Adipose tissue (tissue), 3 donors: ENCODE data around the gene ZNF583. TPM values are rescaled to one million over a fixed set of nuclear protein-coding genes. Genes with fewer than 3 reads are reported as not detected.

Experiments used
- H3K27ac ChIP-seq: one replicate; pipeline ENCODE4 v1.5.1; 2013; ENCODE audit warnings: low read depth, low read length
- WGBS, 3 donors: extraction: QIAGEN DNeasy Blood & Tissue Kit; methylation state at CpG; one replicate each; pipeline ENCODE4 v1.1.7; 2013; 5-methylcytosine and 5-hydroxymethylcytosine counted together
- polyA plus RNA-seq, 3 donors: library from polyadenylated mRNA; stranded (reverse); fragments of 200-250 nt; gene quantifications; one replicate each; pipeline ENCODE4 v1.2.3, GENCODE V29; 2013
- donor health status: healthy with polysubstance abuse.
- donor health status: Bipolar disorder and iron deficiency.
- donor health status: healthy.

The ZNF583 gene
- polyA plus RNA-seq = 1 to 10 TPM; 1.5 to 2.1 (median 1.9) TPM

DNA sequence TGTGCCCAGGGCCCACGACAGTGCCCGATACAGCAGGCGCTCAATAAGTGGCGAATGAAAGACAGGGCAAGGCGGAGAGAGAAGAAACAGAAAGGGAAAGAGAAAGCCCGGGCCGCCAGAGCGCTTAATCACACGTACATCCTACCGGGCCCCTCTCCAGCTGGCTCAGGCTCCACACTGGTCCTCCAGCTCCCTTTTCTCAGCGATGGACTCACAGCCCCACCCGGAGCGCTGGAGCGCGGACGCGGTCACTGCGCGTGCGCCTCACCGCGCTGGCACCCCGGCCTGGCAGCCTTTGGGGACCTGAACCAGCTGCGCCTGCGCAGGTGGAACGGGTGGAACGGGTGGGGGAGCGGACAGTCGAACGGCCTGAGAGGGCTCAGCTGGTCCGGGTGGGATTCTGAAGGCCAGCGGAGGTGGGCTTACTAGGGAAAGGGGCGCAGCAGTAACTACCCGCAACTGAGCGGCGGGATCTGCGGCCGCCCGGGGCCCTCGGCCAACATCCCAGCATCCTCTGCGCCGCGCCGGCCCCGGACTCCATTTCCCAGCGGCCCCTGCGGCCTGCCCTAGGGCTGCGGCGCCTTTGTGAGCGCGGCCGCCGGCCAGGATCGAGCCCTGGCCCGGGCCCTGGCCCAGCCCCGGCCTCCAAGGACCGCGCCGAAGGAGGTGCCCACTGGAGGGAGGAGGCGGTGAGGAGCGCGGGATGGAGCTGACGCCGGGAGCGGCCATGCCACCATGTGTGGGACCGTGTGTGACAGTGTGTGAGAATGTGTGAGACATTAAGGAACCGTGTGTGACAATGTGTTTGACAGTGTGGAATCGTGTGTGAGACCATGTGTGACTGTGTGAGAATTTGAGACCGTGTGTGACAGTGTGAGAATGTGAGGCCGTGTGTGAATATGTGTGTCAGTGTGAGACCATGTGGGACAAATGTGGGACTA, at the start of gene ZNF583:
TSS of gene ZNF583 (plus strand) at position 569 of the 941 bp plus-strand sequence. CDS start 2,783 bp downstream, outside the sequence.
- no peak within 1 kb of the TSS for H3K27ac ChIP-seq
- WGBS, 3 donors = 0 to 1% (median 0%) methylated on average over 67 to 70 of the region's 70 CpGs

DNA sequence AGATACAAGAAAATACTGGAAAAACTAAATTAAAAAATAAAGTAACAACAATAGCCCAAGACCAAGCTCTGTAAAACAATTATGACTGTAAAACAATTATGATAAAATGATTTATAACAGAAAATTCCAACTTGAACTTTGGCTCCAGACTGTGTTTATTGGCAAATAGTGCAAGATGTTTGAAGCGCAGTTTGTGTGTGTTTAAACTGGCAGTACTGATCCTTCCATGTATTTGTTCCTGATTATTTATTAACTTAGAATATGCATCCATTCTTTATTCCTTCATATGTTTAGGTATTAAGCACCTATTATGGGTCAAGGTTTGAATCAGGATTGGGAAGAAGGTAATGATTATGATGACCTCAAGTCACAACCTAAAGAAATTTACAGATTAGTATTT, 48.6 kb upstream of the ZNF583 start:
- no peak overlapping the region for H3K27ac ChIP-seq
- 42 to 95% (median 94%) methylated on average over 1 of the region's 1 CpG for WGBS, 3 donors

DNA sequence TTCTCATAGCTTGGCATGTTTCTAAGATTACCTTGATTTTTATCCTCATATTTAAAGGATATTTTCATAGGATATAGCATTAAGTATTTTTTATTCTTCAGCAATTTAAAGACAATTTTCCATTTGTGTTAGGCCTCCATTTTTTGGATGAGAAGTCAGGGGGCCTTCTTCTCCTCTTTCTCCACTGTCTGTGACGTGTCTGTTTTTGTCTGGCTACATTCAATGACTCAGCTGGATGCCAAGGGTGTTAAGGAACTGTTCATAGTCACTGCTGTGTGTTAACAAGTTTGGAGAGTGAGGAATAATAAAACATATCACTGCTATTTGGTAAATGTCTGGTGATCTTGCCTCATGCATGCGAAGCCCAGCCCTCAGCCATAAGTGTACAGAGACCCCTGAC, 47.2 kb upstream of the ZNF583 start:
- no peak overlapping the region for H3K27ac ChIP-seq
- 85 to 92% (median 90%) methylated on average over 2 of the region's 2 CpGs for WGBS, 3 donors

DNA sequence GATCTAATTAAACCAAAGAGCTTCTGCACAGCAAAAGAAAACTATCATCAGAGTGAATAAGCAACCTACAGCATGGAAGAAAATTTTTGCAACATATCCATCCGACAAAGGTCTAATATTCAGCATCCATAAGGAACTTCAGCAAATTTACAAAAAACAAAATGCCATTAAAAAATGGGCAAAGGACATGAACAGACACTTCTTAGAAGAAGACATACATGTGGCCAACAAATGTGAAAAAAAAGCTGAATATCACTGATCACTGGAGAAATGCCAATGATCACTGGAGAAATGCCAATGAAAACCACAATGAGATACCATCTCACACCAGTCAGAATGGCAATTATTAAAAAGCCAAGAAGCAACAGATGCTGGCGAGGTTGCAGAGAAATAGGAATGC, 43.3 kb upstream of the ZNF583 start:
- no peak overlapping the region for H3K27ac ChIP-seq
- 90 to 95% (median 94%) methylated on average over 2 of the region's 2 CpGs for WGBS, 3 donors

DNA sequence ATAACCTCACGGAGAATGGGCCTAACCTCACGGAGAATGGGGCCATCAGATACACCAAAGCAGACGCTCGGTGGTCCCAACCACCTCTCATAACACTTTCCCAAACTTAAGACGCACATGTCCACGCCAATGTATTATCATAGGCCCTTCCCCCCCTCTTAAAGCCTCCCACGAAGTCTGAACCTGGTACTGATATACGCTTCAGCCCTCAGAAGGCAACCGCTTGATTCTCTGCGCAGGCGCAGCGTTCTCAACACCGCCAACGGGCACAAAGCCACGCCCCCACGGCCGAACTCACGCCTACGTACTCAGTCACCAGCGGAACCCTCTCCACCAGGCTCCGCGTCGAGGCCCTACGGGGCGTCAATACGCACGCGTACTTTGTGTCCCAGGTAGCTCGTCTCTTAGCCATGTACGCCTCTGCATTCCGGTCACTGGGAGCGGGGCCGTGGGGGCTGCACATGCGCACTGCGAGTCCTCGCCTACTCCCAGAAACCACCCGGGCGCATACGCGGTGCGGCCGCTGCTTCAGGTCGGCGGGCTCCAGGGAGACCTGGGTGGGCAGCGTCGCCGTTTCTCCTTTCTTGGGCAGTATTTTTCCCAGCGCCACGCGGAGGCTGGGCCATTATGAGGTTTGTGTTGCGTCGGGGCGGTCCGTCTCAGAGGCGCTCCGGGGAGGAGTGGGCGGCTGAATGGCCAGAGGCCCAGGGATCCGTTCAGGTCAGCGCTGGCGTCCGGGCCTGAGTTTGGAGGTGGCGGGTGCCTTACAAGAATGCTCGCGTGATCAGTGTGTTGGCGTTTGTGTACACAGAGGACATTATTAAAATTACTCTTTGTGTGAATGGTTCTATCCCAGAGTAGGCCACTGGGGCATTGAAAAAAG, 36.1 kb upstream of the ZNF583 start:
- H3K27ac ChIP-seq = peak overlapping the region; percentile 14
- 5 to 8% (median 6%) methylated on average over 65 of the region's 65 CpGs for WGBS, 3 donors

DNA sequence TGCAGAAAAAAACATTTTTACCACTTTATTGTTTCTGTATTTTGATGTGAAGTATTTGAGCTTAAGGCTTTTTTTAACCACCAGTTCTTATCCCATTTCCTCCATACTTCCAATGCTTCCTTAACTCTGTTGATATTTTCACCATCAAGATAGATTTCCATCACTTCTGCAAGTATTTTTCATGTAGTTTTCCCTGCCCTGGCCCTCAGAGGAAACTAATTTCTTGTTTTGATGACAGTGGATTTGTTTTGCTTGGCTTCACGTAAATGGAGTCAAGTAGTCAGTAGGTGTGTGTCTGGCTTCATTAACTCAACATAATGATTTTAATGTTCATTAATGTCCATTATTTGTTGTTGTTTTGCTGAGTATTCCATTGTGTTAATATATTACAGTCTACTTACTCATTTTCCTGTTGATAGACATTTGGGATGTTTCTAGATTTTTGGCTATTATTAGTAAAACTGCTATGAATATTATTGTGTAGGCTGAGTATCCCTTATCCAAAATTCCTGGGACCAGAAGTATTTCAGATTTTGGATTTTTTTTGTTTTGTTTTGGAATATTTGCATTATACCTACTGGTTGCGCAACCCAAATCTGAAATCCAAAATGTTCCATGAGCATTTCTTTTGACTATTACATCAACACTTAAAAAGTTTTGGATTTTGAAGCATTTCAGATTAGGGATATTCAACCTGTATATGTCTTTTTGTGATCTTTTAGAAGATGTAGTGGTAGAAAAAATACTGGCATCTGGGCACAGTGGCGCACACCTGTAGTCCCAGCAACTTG, 34.1 kb upstream of the ZNF583 start:
- 96 to 98% (median 96%) methylated on average over 3 of the region's 3 CpGs for WGBS, 3 donors
- no peak overlapping the region for H3K27ac ChIP-seq

DNA sequence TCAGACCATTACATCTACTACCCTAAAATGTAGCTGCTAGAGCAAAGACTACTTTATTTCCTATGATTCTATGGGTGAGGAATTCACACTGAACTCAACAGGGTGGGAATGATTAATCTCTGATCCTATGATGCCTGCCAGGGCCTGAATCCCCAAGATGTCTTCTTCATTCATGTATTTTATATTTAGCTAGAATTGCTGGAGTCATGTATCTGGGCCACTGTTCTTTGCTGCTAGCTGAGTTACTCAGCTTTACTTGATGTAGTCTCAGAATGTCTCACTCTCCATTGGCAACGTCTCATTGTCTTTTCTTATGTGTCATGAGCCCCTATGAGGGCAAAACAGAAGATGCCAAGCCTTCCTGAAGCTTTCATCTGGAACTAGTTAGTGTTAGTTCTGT, 31.9 kb upstream of the ZNF583 start:
- no peak overlapping the region for H3K27ac ChIP-seq
- 83 to 97% (median 92%) methylated on average over 1 of the region's 1 CpG for WGBS, 3 donors

DNA sequence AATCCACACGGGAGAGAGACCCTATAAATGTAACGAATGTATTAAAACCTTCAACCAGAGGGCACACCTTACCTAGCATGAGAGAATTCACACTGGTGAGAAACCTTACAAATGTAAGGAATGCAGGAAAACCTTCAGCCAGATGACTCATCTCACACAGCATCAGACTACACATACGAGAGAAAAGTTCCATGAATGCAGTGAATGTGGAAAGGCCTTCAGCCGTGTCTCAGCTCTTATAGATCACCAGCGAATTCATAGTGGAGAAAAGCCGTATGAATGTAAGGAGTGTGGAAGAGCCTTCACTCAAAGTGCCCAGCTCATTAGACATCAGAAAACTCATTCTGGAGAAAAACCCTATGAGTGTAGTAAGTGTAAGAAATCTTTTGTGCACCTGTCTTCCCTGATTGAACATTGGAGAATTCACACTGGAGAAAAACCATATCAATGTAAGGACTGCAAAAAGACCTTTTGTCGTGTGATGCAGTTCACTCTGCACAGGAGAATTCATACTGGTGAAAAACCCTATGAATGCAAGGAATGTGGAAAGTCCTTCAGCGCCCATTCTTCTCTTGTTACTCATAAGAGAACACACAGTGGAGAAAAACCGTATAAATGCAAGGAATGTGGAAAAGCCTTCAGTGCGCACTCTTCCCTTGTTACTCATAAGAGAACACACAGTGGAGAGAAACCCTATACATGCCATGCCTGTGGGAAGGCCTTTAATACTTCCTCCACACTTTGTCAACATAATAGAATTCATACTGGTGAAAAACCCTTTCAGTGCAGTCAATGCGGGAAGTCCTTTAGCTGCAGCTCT, 26.8 kb upstream of the ZNF583 start:
- 89 to 95% (median 93%) methylated on average over 11 of the region's 11 CpGs for WGBS, 3 donors
- no peak overlapping the region for H3K27ac ChIP-seq

DNA sequence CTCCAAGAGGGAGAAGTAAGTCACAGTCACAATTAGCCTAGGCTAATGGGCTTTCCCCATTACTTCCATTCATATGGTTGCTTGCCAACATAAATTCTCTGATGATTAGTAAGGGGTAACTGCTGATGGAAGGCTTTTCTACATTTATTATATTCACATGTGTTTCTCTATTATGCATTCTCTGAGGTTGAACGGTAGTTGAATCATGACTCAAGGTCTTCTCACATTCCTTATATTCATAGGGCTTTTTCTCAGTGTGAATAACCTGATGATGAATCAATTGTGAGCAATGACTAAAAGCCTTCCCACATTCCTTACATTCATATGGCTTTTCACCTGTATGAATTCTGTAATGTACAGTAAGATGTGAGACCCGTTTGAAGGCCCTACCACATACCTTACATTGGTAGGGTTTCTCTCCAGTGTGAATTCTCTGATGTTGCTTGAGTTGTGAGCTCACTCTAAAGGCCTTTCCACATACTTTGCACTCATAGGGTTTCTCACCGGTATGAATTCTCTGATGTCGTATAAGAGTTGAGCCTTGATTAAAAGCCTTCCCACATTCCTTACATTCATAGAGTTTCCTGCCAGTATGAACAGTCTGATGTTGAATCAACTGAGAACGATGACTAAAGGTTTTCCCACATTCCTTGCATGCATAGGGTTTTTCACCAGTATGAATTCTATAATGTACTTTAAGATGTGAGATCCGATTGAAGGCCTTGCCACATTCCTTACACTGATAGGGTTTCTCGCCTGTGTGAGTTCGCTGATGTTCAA, 20.1 kb upstream of the ZNF583 start:
- WGBS, 3 donors = 92 to 96% (median 94%) methylated on average over 8 of the region's 8 CpGs
- H3K27ac ChIP-seq = no peak overlapping the region

DNA sequence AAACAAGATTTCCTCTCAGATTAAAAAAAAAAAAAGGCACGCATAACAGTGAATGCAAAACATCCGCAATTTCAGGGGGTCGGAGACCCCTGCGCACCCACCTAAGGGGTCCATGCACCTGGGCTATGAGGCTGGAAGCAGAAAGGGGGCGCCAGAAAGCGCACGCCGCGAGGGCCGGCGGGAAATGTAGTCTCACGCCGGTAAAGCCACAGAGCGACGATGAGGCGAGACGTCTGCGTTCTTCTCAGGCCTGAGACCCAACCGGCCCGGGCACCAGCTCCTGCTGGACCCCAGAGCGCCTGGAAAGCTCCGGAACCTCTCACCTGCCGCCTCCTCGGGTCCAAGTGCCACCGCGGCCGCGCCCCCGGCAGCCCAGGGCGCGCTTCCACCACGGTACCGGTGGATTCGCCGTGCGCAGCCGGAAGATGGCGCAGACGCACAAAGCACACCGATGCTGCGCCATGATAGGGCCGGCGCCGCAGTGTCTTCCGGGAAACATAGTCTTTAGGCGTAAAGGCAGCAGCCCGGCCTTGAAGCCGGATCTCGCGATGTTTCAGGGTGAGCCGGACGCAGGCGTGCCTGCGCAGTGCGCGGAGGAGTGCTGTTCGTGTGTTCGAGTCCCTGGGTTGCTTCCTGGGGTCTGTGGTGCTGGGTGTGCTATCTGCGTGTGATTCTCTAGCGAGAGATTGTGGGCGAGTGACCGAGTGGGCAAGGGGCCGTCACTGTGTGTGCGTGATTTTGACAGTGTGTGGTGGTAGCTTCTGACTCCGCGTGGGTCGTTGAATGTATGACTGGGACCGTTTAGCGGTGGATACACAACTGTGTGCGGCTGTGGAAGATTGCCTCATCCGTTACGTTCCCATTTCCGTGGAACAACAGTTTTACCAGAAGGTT, 10.8 kb upstream of the ZNF583 start, which contains the start of gene ZNF582:
TSS of gene ZNF582 (minus strand) at position 416 of the 894 bp plus-strand sequence. CDS start 1,782 bp downstream, outside the sequence.
- peak within 1 kb of the TSS; percentile 92 for H3K27ac ChIP-seq
- 1% methylated on average over 73 of the region's 73 CpGs for WGBS, 3 donors

DNA sequence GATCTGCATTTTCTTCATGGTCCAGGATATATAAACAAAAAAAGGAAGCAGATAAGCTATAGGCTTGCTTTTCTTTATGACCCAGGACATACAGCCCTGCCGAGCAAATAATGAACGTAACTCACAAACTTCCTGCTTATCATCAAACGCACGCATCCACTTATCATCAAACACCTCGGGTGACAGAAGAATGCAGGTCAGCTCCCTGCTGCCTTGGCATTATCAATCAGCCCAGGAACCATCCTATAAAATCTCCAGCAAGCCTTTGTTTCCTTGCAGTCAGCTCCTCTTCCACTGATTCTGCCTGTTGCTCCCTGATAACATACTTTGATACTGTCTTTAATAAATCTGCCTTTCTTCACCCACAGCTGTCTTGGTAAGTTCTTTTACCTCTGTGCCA, 5.3 kb upstream of the ZNF583 start:
- WGBS, 3 donors = 86 to 93% (median 88%) methylated on average over 5 of the region's 5 CpGs
- no peak overlapping the region for H3K27ac ChIP-seq

DNA sequence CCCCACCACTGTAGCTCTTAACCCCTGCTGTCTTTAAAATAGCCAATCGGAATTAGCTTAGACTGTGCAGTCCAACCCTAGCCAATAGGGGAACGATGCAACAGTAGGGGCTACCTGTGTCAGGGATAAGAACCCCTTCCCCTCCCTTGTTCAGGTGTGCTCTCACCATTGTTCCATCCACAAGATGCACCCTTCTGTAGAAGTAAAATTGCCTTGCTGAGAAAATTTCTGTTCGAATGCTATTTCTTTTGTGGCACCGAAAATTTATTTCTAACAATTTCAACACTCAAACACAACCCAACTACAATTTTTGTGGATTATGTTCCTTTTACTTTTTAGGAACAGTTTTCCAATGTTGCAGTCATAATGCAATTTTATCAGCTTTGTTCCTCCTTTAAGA, 3.6 kb upstream of the ZNF583 start:
- 96 to 97% (median 96%) methylated on average over 4 of the region's 4 CpGs for WGBS, 3 donors
- H3K27ac ChIP-seq = no peak overlapping the region

DNA sequence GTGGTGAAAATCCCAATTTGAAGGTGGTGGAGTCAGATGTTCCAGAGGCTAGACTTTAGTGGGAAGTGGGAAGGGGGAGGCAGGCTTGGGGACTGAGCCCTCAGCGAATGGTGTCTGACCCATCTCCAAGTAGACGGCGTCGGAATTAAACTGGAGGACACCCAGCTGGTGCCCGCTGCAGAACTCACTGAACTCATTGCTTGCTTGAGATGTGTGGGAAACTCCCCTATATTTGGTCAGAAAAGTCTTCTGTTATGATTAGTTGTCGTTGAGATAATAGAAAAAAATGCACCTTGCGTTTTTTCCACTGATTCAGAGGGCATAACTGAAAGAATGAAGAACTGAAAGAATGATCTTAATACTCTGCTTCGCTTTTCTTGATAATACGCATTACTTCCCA, 871 bp upstream of the ZNF583 start:
- WGBS, 3 donors = 14 to 25% (median 18%) methylated on average over 9 of the region's 9 CpGs
- H3K27ac ChIP-seq = no peak overlapping the region

DNA sequence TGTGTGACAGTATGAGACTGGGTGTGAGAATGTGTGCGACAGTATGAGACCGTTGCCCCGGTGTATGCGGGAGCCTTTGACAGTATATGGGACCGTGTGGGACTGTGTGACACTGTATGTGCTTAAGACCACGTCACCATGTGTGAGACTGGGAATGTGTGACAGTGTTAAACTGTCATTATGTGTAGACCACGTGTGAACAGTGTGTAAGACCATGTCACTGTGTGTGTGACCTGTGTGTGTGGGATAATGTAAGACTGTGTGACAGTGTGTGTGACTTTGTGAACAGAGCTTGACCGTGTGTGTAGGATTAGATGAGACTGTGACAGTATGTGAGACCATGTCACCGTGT, 549 bp downstream of the ZNF583 start:
- no peak overlapping the region for H3K27ac ChIP-seq
- whole genome bisulfite sequencing, 3 donors = 44 to 56% (median 53%) methylated on average over 9 of the region's 9 CpGs

DNA sequence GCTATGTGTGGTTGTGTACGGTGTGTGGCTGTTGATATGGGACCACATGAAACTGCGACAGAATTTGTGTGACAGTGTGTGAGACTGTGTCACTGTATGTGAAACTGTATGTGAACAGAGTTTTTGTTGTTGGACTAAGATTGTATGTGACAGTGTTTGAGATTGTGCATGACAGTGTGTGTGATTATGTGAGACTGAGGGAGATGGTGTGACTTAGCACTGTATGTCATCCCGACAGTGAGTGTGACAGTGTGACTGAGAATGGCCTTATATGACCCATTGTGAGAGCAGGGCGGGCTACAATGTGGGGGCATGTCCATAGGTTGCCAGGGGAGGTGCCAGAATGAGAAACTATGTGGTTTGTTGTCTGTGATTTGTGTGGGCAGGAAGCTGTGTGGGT, 930 bp downstream of the ZNF583 start:
- WGBS, 3 donors = 95 to 97% (median 95%) methylated on average over 4 of the region's 4 CpGs
- H3K27ac ChIP-seq = no peak overlapping the region
